HFF-Myc (cell line): ENCODE data around the gene APOL1.
A peak's percentile ranks its signal among the peaks of the same experiment; 100 is the strongest.
"Not testable (repeated sequence)": the region's sequence is repeated elsewhere in the genome, so short reads cannot be mapped to it uniquely, and the experiment has no call there.

ENCODE experiments used
- DNase-seq: peaks from one replicate; pipeline ENCODE4 v3.0.0-alpha.2; 2011; ENCODE audit warnings: low read depth; ENCODE audit errors: extremely low read depth
- H3K4me3 ChIP-seq: replicated peaks from 2 replicates; pipeline ENCODE4 v1.5.1; 2011; ENCODE audit warnings: low read depth, mild to moderate bottlenecking, control low read depth, low read length
- TF ChIP-seq, protein P1 (sequence below): IDR thresholded peaks from 2 replicates; pipeline ENCODE4 v1.5.1; 2012; ENCODE audit warnings: mild to moderate bottlenecking, low read depth, low read length, control low read depth; ENCODE audit errors: missing control alignments

The APOL1 gene

GRCh38 chr22:36267058-36267457 is 14.1 kb downstream of the APOL1 start:
- TF ChIP-seq, protein P1, sequence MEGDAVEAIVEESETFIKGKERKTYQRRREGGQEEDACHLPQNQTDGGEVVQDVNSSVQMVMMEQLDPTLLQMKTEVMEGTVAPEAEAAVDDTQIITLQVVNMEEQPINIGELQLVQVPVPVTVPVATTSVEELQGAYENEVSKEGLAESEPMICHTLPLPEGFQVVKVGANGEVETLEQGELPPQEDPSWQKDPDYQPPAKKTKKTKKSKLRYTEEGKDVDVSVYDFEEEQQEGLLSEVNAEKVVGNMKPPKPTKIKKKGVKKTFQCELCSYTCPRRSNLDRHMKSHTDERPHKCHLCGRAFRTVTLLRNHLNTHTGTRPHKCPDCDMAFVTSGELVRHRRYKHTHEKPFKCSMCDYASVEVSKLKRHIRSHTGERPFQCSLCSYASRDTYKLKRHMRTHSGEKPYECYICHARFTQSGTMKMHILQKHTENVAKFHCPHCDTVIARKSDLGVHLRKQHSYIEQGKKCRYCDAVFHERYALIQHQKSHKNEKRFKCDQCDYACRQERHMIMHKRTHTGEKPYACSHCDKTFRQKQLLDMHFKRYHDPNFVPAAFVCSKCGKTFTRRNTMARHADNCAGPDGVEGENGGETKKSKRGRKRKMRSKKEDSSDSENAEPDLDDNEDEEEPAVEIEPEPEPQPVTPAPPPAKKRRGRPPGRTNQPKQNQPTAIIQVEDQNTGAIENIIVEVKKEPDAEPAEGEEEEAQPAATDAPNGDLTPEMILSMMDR, result no peak
- no peak overlapping the region for H3K4me3 ChIP-seq
- DNase-seq, result no peak

GRCh38 chr22:36267896-36268485 is 15.1 kb downstream of the APOL1 start:
- no peak for DNase-seq
- TF ChIP-seq, protein P1, result no peak
- no peak overlapping the region for H3K4me3 ChIP-seq

- DNase-seq, H3K4me3 ChIP-seq: not testable (repeated sequence)
These were observed 18.3 kb downstream of the APOL1 start for GRCh38 chr22:36271231-36271630.

GRCh38 chr22:36271951-36272350 is 19.0 kb downstream of the APOL1 start:
- not testable (repeated sequence) for H3K4me3 ChIP-seq, DNase-seq

- no peak for DNase-seq
These were observed 21.6 kb downstream of the APOL1 start for GRCh38 chr22:36274531-36274930.

GRCh38 chr22:36277482-36278291 is 24.8 kb downstream of the APOL1 start:
- no peak overlapping the region for H3K4me3 ChIP-seq
- DNase-seq, result no peak
- TF ChIP-seq, protein P1, result peak; percentile 72

More at GRCh38 chr22:36274531-36274930, 21.6 kb downstream of the APOL1 start:
- TF ChIP-seq, protein P1, result no peak
- no peak overlapping the region for H3K4me3 ChIP-seq

GRCh38 chr22:36279219-36279666 is 26.3 kb downstream of the APOL1 start:
- H3K4me3 ChIP-seq, result no peak overlapping the region
- DNase-seq, result no peak
- TF ChIP-seq, protein P1, result no peak
